Loucy (cell line): ENCODE results near the gene NPAT.
A peak's percentile ranks its signal among the peaks of the same experiment; 100 is the strongest.

ENCODE experiments used
- H2AFZ ChIP-seq: fragments of 200-600 bp; sonication (generic); 2 replicates; pipeline ENCODE4 v1.6.0; 2016; ENCODE audit warnings: antibody characterized with exemption, mild to moderate bottlenecking, low read length, moderate library complexity
- H3F3A ChIP-seq: fragments of 200-600 bp; 2 replicates; pipeline ENCODE4 v1.6.0; 2016; ENCODE audit warnings: antibody characterized with exemption, low read depth, mild to moderate bottlenecking
- H3K27me3 ChIP-seq: fragments of 200-600 bp; sonication (generic); 2 replicates; pipeline ENCODE4 v1.6.1; 2014; ENCODE audit warnings: low read length, mild to moderate bottlenecking; ENCODE audit not compliant: insufficient read depth, poor library complexity, severe bottlenecking
- H3K36me3 ChIP-seq: fragments of 200-600 bp; sonication (generic); 2 replicates; pipeline ENCODE4 v1.6.1; 2016; ENCODE audit warnings: low read length; ENCODE audit not compliant: insufficient read depth
- H3K4me1 ChIP-seq: fragments of 200-600 bp; sonication (generic); 2 replicates; pipeline ENCODE4 v1.5.1; 2014; ENCODE audit warnings: low read length, mild to moderate bottlenecking; ENCODE audit not compliant: insufficient read depth, poor library complexity, severe bottlenecking
- H3K4me2 ChIP-seq: fragments of 200-600 bp; sonication (generic); 2 replicates; pipeline ENCODE4 v1.6.0; 2014; ENCODE audit warnings: antibody characterized with exemption, low read length, low read depth, mild to moderate bottlenecking; ENCODE audit not compliant: poor library complexity, severe bottlenecking
- H3K4me3 ChIP-seq: fragments of 200-600 bp; sonication (generic); 2 replicates; pipeline ENCODE4 v1.5.1; 2014; ENCODE audit warnings: low read length, mild to moderate bottlenecking, mixed read lengths; ENCODE audit not compliant: poor library complexity, severe bottlenecking
- H3K79me2 ChIP-seq: fragments of 200-600 bp; sonication (generic); 2 replicates; pipeline ENCODE4 v1.6.1; 2014; ENCODE audit warnings: low read length; ENCODE audit not compliant: insufficient read depth
- H3K9ac ChIP-seq: fragments of 200-600 bp; sonication (generic); 2 replicates; pipeline ENCODE4 v1.6.0; 2014; ENCODE audit warnings: mild to moderate bottlenecking, low read depth, low read length, moderate library complexity; ENCODE audit not compliant: poor library complexity, severe bottlenecking
- H3K9me2 ChIP-seq: fragments of 200-600 bp; sonication (generic); replicated peaks from 2 replicates; pipeline ENCODE4 v1.6.1; 2016; ENCODE audit warnings: low read depth, low read length, mixed read lengths
- H3K9me3 ChIP-seq: fragments of 200-600 bp; sonication (generic); 2 replicates; pipeline ENCODE4 v1.6.1; 2014; ENCODE audit warnings: mild to moderate bottlenecking, antibody characterized with exemption, low read length, low read depth; ENCODE audit not compliant: insufficient read depth
- H4K20me1 ChIP-seq: fragments of 200-600 bp; sonication (generic); 2 replicates; pipeline ENCODE4 v1.6.0; 2014; ENCODE audit warnings: antibody characterized with exemption, low read length, mild to moderate bottlenecking; ENCODE audit not compliant: insufficient read depth, poor library complexity, severe bottlenecking
- CTCF ChIP-seq: fragments of 200-600 bp; sonication (generic); conservative IDR thresholded peaks from 2 replicates; pipeline ENCODE4 v1.5.1; 2014; ENCODE audit warnings: mild to moderate bottlenecking, antibody characterized with exemption, low read length
- EZH2phosphoT487 ChIP-seq: fragments of 200-600 bp; IDR thresholded peaks from 2 replicates; pipeline ENCODE4 v1.6.1; 2018; ENCODE audit warnings: antibody characterized with exemption, mild to moderate bottlenecking, moderate library complexity, borderline replicate concordance

Gene NPAT

GRCh38 chr11:108241330-108242037, 19.0 kb upstream of the NPAT start:
- H3F3A ChIP-seq, result peaks cover 4% of the 10 kb centered on the region; the same call in 1 of the 2 replicates
- TF ChIP-seq CTCF (no peak), EZH2phosphoT487 (no peak)
- no peak overlapping the region for H3K4me3 ChIP-seq
- no peak overlapping the region for H3K9ac ChIP-seq
- 0 out of 2 replicates have a peak, but pooled peaks cover 3% of the 10 kb centered on the region for H3K36me3 ChIP-seq
- H3K9me2 ChIP-seq, result no peaks in the 10 kb centered on the region
- H3K9me3 ChIP-seq, result no peaks in the 10 kb centered on the region
- H3K79me2 ChIP-seq, result no peaks in the 10 kb centered on the region
- H3K4me2 ChIP-seq, result no peak overlapping the region
- H4K20me1 ChIP-seq, result peaks cover 16% of the 10 kb centered on the region
- H2AFZ ChIP-seq, result no peak overlapping the region
- peaks cover 14% of the 10 kb centered on the region for H3K4me1 ChIP-seq
- no peaks in the 10 kb centered on the region for H3K27me3 ChIP-seq

GRCh38 chr11:108239076-108239475, 16.6 kb upstream of the NPAT start:
- Histone ChIP-seq H3K4me2 (no peak overlapping the region), H2AFZ (no peak overlapping the region), H3K9me2 (no peaks in the 10 kb centered on the region), H3K4me3 (no peak overlapping the region), H3K9ac (no peak overlapping the region), H3K36me3 (0 out of 2 replicates have a peak, but pooled peaks cover 3% of the 10 kb centered on the region), H3F3A (peaks cover 4% of the 10 kb centered on the region; the same call in 1 of the 2 replicates), H3K27me3 (no peaks in the 10 kb centered on the region), H3K9me3 (no peaks in the 10 kb centered on the region), H4K20me1 (peaks cover 37% of the 10 kb centered on the region), H3K79me2 (no peaks in the 10 kb centered on the region), H3K4me1 (peaks cover 19% of the 10 kb centered on the region)
- TF ChIP-seq EZH2phosphoT487, result no peak
- no peak for TF ChIP-seq CTCF

- H3K9me2 ChIP-seq, result no peaks in the 10 kb centered on the region
- H3K4me1 ChIP-seq, result peaks cover 19% of the 10 kb centered on the region
- H3K9me3 ChIP-seq, result no peaks in the 10 kb centered on the region
- no peak overlapping the region for H2AFZ ChIP-seq
- H3K4me2 ChIP-seq, result peak overlapping the region; percentile 65
- H3K79me2 ChIP-seq, result no peaks in the 10 kb centered on the region
- no peak overlapping the region for H3K9ac ChIP-seq
- peaks cover 45% of the 10 kb centered on the region for H4K20me1 ChIP-seq
- H3K36me3 ChIP-seq, result 0 out of 2 replicates have a peak, but pooled peaks cover 3% of the 10 kb centered on the region
- no peaks in the 10 kb centered on the region for H3K27me3 ChIP-seq
- TF ChIP-seq EZH2phosphoT487 (no peak), CTCF (no peak)
- peak overlapping the region; percentile 12 for H3K4me3 ChIP-seq
- H3F3A ChIP-seq, result peaks cover 4% of the 10 kb centered on the region; the same call in 1 of the 2 replicates
Measured at GRCh38 chr11:108237058-108237481, 14.6 kb upstream of the NPAT start.
